Skeletal muscle satellite cell (primary cell): ENCODE results near the gene PTPA.
A peak's percentile ranks its signal among the peaks of the same experiment; 100 is the strongest.
"Not testable (repeated sequence)": the region's sequence is repeated elsewhere in the genome, so short reads cannot be mapped to it uniquely, and the experiment has no call there.

Experiments
- H3K27me3 ChIP-seq: 2 replicates; pipeline ENCODE4 v1.7.0; 2013; ENCODE audit warnings: low read length; ENCODE audit not compliant: control insufficient read depth, insufficient read depth
- H3K36me3 ChIP-seq: 2 replicates; pipeline ENCODE4 v1.7.0; 2013; ENCODE audit warnings: mild to moderate bottlenecking, control low read depth, low read length; ENCODE audit not compliant: insufficient read depth
- H3K4me1 ChIP-seq: 2 replicates; pipeline ENCODE4 v1.7.0; 2013; ENCODE audit warnings: low read length; ENCODE audit not compliant: control insufficient read depth, insufficient read depth
- H3K4me2 ChIP-seq: 2 replicates; pipeline ENCODE4 v1.7.0; 2013; ENCODE audit warnings: mild to moderate bottlenecking, low read length
- H3K4me3 ChIP-seq: 2 replicates; pipeline ENCODE4 v1.7.0; 2013; ENCODE audit warnings: low read length
- H3K9ac ChIP-seq: 2 replicates; pipeline ENCODE4 v1.7.0; 2013; ENCODE audit warnings: mild to moderate bottlenecking, low read depth, low read length, moderate library complexity
- H3K9me3 ChIP-seq: replicated peaks from 2 replicates; pipeline ENCODE4 v1.7.0; 2013; ENCODE audit warnings: mild to moderate bottlenecking, control low read depth, low read length

The PTPA gene

GRCh38 chr9:129113645-129114304, 2.6 kb downstream of the PTPA start:
- no peak overlapping the region for H3K4me2 ChIP-seq
- H3K4me3 ChIP-seq = no peak overlapping the region
- no peaks in the 10 kb centered on the region for H3K36me3 ChIP-seq
- no peaks in the 10 kb centered on the region for H3K27me3 ChIP-seq
- H3K4me1 ChIP-seq = peaks cover 18% of the 10 kb centered on the region
- H3K9ac ChIP-seq = no peak overlapping the region
- H3K9me3 ChIP-seq = no peaks in the 10 kb centered on the region

- no peaks in the 10 kb centered on the region for H3K27me3 ChIP-seq
- H3K4me1 ChIP-seq = peaks cover 15% of the 10 kb centered on the region
- no peak overlapping the region for H3K4me2 ChIP-seq
- no peak overlapping the region for H3K9ac ChIP-seq
- no peak overlapping the region for H3K4me3 ChIP-seq
- H3K9me3 ChIP-seq = no peaks in the 10 kb centered on the region
- H3K36me3 ChIP-seq = peaks cover 10% of the 10 kb centered on the region
These were observed 7.6 kb downstream of the PTPA start for GRCh38 chr9:129118799-129119198.

GRCh38 chr9:129121483-129121882, 10.3 kb downstream of the PTPA start:
- H3K4me1 ChIP-seq = peaks cover 18% of the 10 kb centered on the region
- no peaks in the 10 kb centered on the region for H3K27me3 ChIP-seq
- H3K4me2 ChIP-seq = no peak overlapping the region
- peak overlapping the region; percentile 63 for H3K9ac ChIP-seq
- H3K36me3 ChIP-seq = peaks cover 20% of the 10 kb centered on the region
- no peak overlapping the region for H3K4me3 ChIP-seq
- no peaks in the 10 kb centered on the region for H3K9me3 ChIP-seq

DNA sequence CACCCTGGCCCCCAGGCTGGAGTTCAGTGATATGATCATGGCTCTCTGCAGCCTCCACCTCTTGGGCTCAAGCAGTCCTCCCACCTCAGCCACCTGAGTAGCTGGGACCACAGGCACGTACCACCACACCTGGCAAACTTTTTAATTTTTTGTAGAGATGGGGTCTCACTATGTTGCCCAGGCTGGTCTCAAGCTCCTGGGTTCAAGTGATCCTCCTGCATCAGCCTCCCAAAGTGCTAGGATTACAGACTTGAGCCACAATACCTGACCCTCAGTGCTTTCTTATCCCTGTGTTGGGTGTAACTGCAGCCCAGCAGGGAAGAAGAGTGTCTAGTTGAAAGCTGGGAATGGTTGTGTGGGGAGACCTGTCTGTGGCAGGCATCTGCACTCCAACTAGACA, 10.9 kb downstream of the PTPA start:
- H3K9ac ChIP-seq = peak overlapping the region; percentile 63
- H3K36me3 ChIP-seq = peaks cover 25% of the 10 kb centered on the region
- peaks cover 18% of the 10 kb centered on the region for H3K4me1 ChIP-seq
- H3K27me3 ChIP-seq = no peaks in the 10 kb centered on the region
- H3K9me3 ChIP-seq = no peaks in the 10 kb centered on the region
- no peak overlapping the region for H3K4me2 ChIP-seq
- no peak overlapping the region for H3K4me3 ChIP-seq

DNA sequence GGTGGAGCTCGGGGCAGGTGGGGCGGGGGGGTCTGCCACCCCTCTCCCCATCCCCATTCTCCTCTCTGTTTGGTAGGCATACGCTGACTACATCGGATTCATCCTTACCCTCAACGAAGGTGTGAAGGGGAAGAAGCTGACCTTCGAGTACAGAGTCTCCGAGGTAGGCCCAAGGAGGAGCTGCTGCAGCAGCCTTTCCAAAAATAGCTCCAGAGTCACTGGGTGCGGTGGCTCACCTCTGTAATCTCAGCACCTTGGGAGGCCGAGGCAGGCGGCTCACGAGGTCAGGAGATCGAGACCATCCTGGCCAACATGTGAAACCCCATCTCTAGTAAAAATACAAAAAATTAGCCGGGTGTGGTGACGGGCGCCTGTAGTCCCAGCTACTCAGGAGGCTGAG, 11.8 kb downstream of the PTPA start:
- peaks cover 18% of the 10 kb centered on the region for H3K4me1 ChIP-seq
- H3K27me3 ChIP-seq, H3K4me3 ChIP-seq, H3K9ac ChIP-seq, H3K9me3 ChIP-seq, H3K4me2 ChIP-seq: not testable (repeated sequence)
- peaks cover 34% of the 10 kb centered on the region for H3K36me3 ChIP-seq

DNA sequence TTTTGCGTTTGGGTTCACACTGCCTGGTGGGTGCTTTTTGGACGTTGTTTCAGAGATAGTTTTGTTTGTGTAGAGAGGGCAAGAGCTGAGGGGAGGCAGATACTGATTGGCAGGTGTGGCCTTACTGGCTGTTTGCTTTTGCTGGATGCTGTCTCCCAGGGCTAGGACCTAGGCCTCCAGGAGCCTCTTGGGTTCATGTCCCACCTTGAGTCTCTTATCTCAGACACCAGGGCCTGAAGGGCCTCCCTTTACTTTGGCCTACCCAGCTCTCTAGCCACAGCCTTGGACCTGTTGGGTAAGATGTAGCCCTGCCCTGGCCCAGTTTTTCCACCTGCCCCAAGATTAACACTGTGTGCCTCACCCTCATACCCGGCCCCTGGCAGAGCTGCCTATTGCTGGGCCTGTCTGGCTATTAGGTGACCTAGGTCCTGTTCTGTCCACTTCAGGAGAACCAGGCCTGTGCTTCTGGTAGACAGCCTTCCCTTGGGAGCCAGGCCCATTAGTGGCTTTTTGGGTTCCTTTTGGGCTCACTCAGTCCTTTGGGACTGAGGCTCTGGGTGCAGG, 13.4 kb downstream of the PTPA start:
- H3K4me1 ChIP-seq = peaks cover 18% of the 10 kb centered on the region
- H3K4me3 ChIP-seq = no peak overlapping the region
- no peak overlapping the region for H3K4me2 ChIP-seq
- H3K9ac ChIP-seq = no peak overlapping the region
- H3K27me3 ChIP-seq = no peaks in the 10 kb centered on the region
- H3K9me3 ChIP-seq = no peaks in the 10 kb centered on the region
- peaks cover 35% of the 10 kb centered on the region for H3K36me3 ChIP-seq

GRCh38 chr9:129125478-129125877, 14.3 kb downstream of the PTPA start:
- H3K4me3 ChIP-seq = no peak overlapping the region
- no peaks in the 10 kb centered on the region for H3K9me3 ChIP-seq
- no peak overlapping the region for H3K4me2 ChIP-seq
- H3K9ac ChIP-seq = no peak overlapping the region
- peaks cover 18% of the 10 kb centered on the region for H3K4me1 ChIP-seq
- H3K36me3 ChIP-seq = peaks cover 37% of the 10 kb centered on the region
- H3K27me3 ChIP-seq = no peaks in the 10 kb centered on the region

DNA sequence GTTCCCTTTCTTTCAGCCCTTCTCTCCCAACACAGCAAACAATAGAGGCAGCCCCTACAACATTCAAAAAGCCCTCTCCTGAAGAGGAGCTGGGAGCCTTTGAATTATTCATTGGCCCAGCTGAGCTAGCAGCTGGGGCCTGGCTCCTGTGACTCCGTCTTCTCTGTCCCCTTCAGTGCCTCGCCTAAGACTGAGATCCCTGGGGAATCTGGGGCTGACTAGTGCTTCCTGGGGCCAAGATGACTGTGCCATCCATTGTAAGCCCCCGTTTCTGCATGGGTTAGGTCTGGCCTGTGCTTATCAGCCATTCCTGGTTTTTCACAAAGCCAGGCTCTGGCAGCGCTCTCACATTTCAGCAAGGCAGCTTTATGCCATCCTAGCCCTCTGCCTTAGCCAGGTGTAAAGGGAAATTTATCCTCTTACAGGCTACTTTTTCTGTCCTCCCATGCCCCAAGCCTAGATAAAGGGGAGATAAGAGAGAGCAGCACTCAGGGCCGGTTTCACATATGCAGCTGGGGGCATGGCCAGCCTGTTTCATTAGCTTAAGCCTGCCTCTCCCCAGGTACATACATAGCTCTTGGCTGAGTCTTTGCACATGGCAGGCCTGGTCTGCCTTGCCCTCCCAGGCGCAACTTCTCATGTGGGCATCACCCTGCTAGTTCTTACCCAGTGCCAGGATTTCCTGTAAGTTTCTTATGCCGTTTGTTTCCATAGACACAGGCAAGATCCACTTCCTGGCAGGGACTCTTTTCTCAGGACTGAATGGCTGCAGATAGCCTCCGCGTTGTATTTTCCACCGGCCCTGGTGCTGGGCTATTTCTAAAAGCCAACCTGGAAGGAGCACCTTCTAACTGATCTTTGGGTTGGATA, 15.8 kb downstream of the PTPA start:
- Histone ChIP-seq H3K36me3 (peaks cover 39% of the 10 kb centered on the region), H3K9me3 (no peaks in the 10 kb centered on the region), H3K4me1 (peaks cover 4% of the 10 kb centered on the region), H3K9ac (no peak overlapping the region), H3K4me2 (no peak overlapping the region), H3K27me3 (no peaks in the 10 kb centered on the region), H3K4me3 (no peak overlapping the region)

DNA sequence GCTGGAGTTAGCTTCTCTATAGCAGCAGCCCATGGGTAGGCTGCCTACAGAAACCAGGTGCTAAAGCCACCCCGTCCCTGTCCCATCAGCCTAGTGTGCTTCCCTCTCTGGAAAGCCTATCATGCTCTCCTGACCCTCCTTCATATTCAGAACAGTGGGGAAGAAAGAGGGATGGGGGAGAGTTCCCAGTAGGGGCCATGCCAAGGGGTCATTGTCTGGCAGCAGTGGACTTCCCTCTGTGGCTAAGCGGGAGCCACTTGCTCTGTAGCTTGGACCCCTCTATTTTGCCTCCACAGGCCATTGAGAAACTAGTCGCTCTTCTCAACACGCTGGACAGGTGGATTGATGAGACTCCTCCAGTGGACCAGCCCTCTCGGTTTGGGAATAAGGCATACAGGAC, 17.5 kb downstream of the PTPA start:
- H3K36me3 ChIP-seq = peaks cover 33% of the 10 kb centered on the region
- H3K9ac ChIP-seq = no peak overlapping the region
- no peak overlapping the region for H3K4me2 ChIP-seq
- no peaks in the 10 kb centered on the region for H3K9me3 ChIP-seq
- H3K27me3 ChIP-seq = no peaks in the 10 kb centered on the region
- peaks cover 3% of the 10 kb centered on the region for H3K4me1 ChIP-seq
- H3K4me3 ChIP-seq = no peak overlapping the region

DNA sequence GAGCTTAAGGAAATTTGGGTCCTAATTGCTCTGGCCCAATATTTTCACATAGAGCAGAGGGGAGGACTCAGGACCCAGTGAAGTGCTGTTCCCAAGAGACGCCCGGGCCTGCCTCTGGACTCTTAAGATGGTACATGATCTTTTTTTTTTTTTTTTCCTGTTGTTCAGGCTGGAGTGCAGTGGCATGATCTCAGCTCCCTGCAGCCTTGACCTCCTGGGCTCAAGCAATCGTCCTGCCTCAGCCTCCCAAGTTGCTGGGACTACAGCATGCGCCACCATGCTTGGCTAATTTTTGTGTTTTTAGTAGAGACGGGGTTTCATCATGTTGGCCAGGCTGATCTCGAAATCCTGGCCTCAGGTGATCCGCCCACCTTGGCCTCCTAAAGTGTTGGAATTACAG, 19.1 kb downstream of the PTPA start:
- not testable (repeated sequence) for H3K9me3 ChIP-seq, H3K9ac ChIP-seq, H3K4me3 ChIP-seq, H3K27me3 ChIP-seq, H3K4me1 ChIP-seq, H3K4me2 ChIP-seq
- peaks cover 24% of the 10 kb centered on the region for H3K36me3 ChIP-seq

GRCh38 chr9:129130791-129131190, 19.6 kb downstream of the PTPA start:
- H3K4me2 ChIP-seq = no peak overlapping the region
- no peak overlapping the region for H3K4me3 ChIP-seq
- no peak overlapping the region for H3K9ac ChIP-seq
- H3K36me3 ChIP-seq = peaks cover 29% of the 10 kb centered on the region
- H3K27me3 ChIP-seq = no peaks in the 10 kb centered on the region
- H3K4me1 ChIP-seq = peaks cover under 1% of the 10 kb centered on the region
- no peaks in the 10 kb centered on the region for H3K9me3 ChIP-seq
